Epithelial cell of esophagus (primary cell): ENCODE data around the gene DNAJC11.

Experiments used
- DNase-seq: peaks from one replicate; pipeline ENCODE4 v3.0.0; 2010; ENCODE audit warnings: low read depth
- H3K4me3 ChIP-seq: 2 replicates; pipeline ENCODE4 v1.5.1; 2011; ENCODE audit warnings: mild to moderate bottlenecking, low read length, control low read depth
- CTCF ChIP-seq: IDR thresholded peaks from 2 replicates; pipeline ENCODE4 v1.5.1; 2011; ENCODE audit warnings: low read depth, mild to moderate bottlenecking, low read length, control low read depth, inconsistent platforms; ENCODE audit not compliant: insufficient read depth; ENCODE audit errors: missing control alignments

The DNAJC11 gene

GRCh38 chr1:6632588-6633514, 68.8 kb downstream of the DNAJC11 start:
- no peak for TF ChIP-seq CTCF
- no peak overlapping the region for H3K4me3 ChIP-seq
- no peak for DNase-seq

GRCh38 chr1:6631058-6631457, 70.6 kb downstream of the DNAJC11 start:
- no peak overlapping the region for H3K4me3 ChIP-seq
- no peak for DNase-seq
- TF ChIP-seq CTCF, result no peak

GRCh38 chr1:6630027-6630426, 71.6 kb downstream of the DNAJC11 start:
- DNase-seq, result no peak
- TF ChIP-seq CTCF, result no peak
- no peak overlapping the region for H3K4me3 ChIP-seq

GRCh38 chr1:6628971-6629479, 72.6 kb downstream of the DNAJC11 start:
- TF ChIP-seq CTCF, result no peak
- DNase-seq, result no peak
- H3K4me3 ChIP-seq, result no peak overlapping the region

GRCh38 chr1:6627841-6628545, 73.6 kb downstream of the DNAJC11 start:
- no peak for TF ChIP-seq CTCF
- no peak overlapping the region for H3K4me3 ChIP-seq
- DNase-seq, result no peak

GRCh38 chr1:6627031-6627430, 74.6 kb downstream of the DNAJC11 start:
- no peak overlapping the region for H3K4me3 ChIP-seq
- DNase-seq, result no peak
- no peak for TF ChIP-seq CTCF
